Stimulated activated CD8-positive, alpha-beta memory T cell treated with anti-CD3 and anti-CD28 coated beads, Interleukin-7, amount 100 ng/mL, for 24 hours (primary cell): ENCODE measurements around the gene CACTIN.
"Not testable (repeated sequence)": the region's sequence is repeated elsewhere in the genome, so short reads cannot be mapped to it uniquely, and the experiment has no call there.

Source experiments
- DNase-seq: peaks from one replicate; pipeline ENCODE4 v3.0.0-alpha.2; 2020; ENCODE audit warnings: low read depth

Gene CACTIN

GRCh38 chr19:3646336-3647092 is 19.9 kb upstream of the CACTIN start:
- no peak for DNase-seq

- no peak for DNase-seq
Observed at GRCh38 chr19:3645726-3646125, 19.1 kb upstream of the CACTIN start.

GRCh38 chr19:3645067-3645396 is 18.4 kb upstream of the CACTIN start:
- DNase-seq = no peak

GRCh38 chr19:3644351-3645066 is 17.9 kb upstream of the CACTIN start:
- no peak for DNase-seq

- no peak for DNase-seq
Observed at GRCh38 chr19:3643674-3644313, 17.2 kb upstream of the CACTIN start.

GRCh38 chr19:3642987-3643673 is 16.5 kb upstream of the CACTIN start:
- peak; percentile 15 for DNase-seq

- DNase-seq = no peak
Observed at GRCh38 chr19:3642296-3642695, 15.7 kb upstream of the CACTIN start.

- DNase-seq = no peak
Observed at GRCh38 chr19:3641515-3642269, 15.1 kb upstream of the CACTIN start.

- no peak for DNase-seq
Observed at GRCh38 chr19:3639479-3639878, 12.9 kb upstream of the CACTIN start.

- no peak for DNase-seq
Observed at GRCh38 chr19:3638208-3639193, 11.9 kb upstream of the CACTIN start.

GRCh38 chr19:3637621-3638020 is 11.0 kb upstream of the CACTIN start:
- no peak for DNase-seq

- DNase-seq = no peak
Observed at GRCh38 chr19:3636962-3637361, 10.4 kb upstream of the CACTIN start.

GRCh38 chr19:3636506-3636905 is 9.9 kb upstream of the CACTIN start:
- no peak for DNase-seq

- no peak for DNase-seq
Observed at GRCh38 chr19:3634496-3635045, 8.0 kb upstream of the CACTIN start.

- no peak for DNase-seq
Observed at GRCh38 chr19:3633559-3633988, 7.0 kb upstream of the CACTIN start.

- no peak for DNase-seq
Observed at GRCh38 chr19:3632739-3633558, 6.4 kb upstream of the CACTIN start.

- DNase-seq = no peak
Observed at GRCh38 chr19:3632098-3632497, 5.5 kb upstream of the CACTIN start.

- no peak for DNase-seq
Observed at GRCh38 chr19:3631053-3631861, 4.7 kb upstream of the CACTIN start.

- DNase-seq = not testable (repeated sequence)
Observed at GRCh38 chr19:3628766-3629165, 2.2 kb upstream of the CACTIN start.
